Measurements from ENCODE around the gene ROGDI. TPM values are rescaled to one million over a fixed set of nuclear protein-coding genes. Genes with fewer than 3 reads are reported as not detected.

ROGDI gene
- total and polyA plus RNA-seq, 9 of the 15 experiments (the other 6 are each of a cell fraction or from before 2014, with no cell fraction given) = 0.97 to 37.3 (median 16.5) TPM

DNA sequence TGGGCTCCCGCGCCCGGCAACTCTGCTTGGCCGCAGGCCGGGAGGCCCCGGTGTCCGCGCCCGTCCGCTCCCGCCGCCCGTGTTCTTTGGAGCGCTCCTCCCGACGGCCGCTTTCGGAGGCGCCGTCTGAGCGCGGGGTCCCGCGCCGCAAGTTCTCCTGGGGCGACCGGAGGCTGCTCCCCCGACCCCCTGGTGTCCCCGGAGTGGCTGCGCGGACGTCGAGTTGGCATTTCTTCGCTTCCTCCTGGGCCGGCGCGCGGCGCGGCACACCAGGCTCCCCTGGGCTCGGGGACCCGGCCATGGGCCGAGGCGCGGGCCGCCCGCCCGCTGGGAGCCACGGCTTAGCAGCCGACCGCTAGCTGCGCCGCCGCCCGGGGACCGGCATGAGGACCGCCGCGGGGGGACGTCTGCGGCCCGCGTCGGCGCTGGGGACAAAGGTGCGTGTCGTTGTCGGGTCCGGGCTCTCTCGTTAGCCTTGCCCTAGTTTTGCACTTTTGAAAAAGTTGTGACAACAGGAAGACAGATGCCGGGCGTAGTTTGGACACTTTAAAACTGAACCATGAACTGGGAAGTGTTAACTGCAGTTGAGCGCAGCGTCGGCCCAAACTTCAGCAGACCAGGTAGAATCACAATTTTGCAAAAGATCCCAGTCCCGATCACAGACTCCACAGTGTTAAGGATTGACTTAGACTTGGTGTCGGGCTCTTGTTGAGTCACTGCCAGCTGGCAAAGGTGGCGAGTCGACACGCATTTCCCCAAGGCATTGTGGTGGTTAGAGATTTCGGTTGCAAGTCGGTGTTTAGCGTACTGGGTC lies 45.5 kb upstream of the ROGDI start (continued):
- TF ChIP-seq ZNF518B (CRISPR knock-in tag; IDR thresholded peaks at IDR 0.05) = no peak
- no peak for TF ChIP-seq ZZZ3 (IDR thresholded peaks at IDR 0.05)
- TF ChIP-seq NRF1 (conservative IDR thresholded peaks at IDR 0.05 in 1 of 2, IDR thresholded peaks at IDR 0.05 in 1 of 2) = 0 out of 4 replicates have a peak, but pooled peaks of 1 of the 2 experiments have one; percentile 33
- TF ChIP-seq, protein P1, sequence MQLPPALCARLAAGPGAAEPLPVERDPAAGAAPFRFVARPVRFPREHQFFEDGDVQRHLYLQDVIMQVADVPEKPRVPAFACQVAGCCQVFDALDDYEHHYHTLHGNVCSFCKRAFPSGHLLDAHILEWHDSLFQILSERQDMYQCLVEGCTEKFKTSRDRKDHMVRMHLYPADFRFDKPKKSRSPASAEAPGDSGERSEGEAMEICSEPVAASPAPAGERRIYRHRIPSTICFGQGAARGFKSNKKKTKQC (CRISPR knock-in tag; IDR thresholded peaks at IDR 0.05) = peak; percentile 67; the same call in 1 of the 2 replicates
- TF ChIP-seq, protein P2, sequence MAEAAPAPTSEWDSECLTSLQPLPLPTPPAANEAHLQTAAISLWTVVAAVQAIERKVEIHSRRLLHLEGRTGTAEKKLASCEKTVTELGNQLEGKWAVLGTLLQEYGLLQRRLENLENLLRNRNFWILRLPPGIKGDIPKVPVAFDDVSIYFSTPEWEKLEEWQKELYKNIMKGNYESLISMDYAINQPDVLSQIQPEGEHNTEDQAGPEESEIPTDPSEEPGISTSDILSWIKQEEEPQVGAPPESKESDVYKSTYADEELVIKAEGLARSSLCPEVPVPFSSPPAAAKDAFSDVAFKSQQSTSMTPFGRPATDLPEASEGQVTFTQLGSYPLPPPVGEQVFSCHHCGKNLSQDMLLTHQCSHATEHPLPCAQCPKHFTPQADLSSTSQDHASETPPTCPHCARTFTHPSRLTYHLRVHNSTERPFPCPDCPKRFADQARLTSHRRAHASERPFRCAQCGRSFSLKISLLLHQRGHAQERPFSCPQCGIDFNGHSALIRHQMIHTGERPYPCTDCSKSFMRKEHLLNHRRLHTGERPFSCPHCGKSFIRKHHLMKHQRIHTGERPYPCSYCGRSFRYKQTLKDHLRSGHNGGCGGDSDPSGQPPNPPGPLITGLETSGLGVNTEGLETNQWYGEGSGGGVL (CRISPR knock-in tag; IDR thresholded peaks at IDR 0.05) = no peak
- TF ChIP-seq SAFB2 (IDR thresholded peaks at IDR 0.05; ENCODE audit: borderline replicate concordance, low read depth, low read length, severe bottlenecking) = no peak
- peak; percentile 74 for TF ChIP-seq RBBP5 (IDR thresholded peaks at IDR 0.05; ENCODE audit: borderline replicate concordance, insufficient read depth, low read length, poor library complexity, severe bottlenecking)
- TF ChIP-seq KDM5B (IDR thresholded peaks at IDR 0.05; ENCODE audit: insufficient replicate concordance, low read depth, low read length) = peak; percentile 20
- peak; percentile 78; the same call in 1 of the 2 replicates for TF ChIP-seq CTBP1 (IDR thresholded peaks at IDR 0.05; ENCODE audit: borderline replicate concordance)
- no peak for TF ChIP-seq SUPT5H (IDR thresholded peaks at IDR 0.05)
- no peak for TF ChIP-seq E2F3 (CRISPR knock-in tag; IDR thresholded peaks at IDR 0.05)
- no peak for TF ChIP-seq CLOCK (CRISPR knock-in tag; IDR thresholded peaks at IDR 0.05; ENCODE audit: borderline replicate concordance)
- no peak for TF ChIP-seq ZNF239 (CRISPR knock-in tag; IDR thresholded peaks at IDR 0.05)
- TF ChIP-seq, protein P3, sequence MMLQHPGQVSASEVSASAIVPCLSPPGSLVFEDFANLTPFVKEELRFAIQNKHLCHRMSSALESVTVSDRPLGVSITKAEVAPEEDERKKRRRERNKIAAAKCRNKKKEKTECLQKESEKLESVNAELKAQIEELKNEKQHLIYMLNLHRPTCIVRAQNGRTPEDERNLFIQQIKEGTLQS (IDR thresholded peaks at IDR 0.05) = no peak
- TF ChIP-seq, protein P3 (CRISPR knock-in tag; conservative IDR thresholded peaks at IDR 0.05) = no peak
- TF ChIP-seq NCOA6 (IDR thresholded peaks at IDR 0.05) = peak; percentile 83
- no peak for TF ChIP-seq ZNF384 (IDR thresholded peaks at IDR 0.05; ENCODE audit: low read depth, low read length)
- no peak for TF ChIP-seq SOX6 (IDR thresholded peaks at IDR 0.05)

Data from K562 (cell line).